NCI-H2081 (cell line): ENCODE results near the gene SFTPA2.
"Not testable (repeated sequence)": the region's sequence is repeated elsewhere in the genome, so short reads cannot be mapped to it uniquely, and the experiment has no call there.

Experiments used
- DNase-seq, 2 experiments: peaks; one replicate each; lab custom pipeline; 2025; lab: John Stamatoyannopoulos, UW

Gene SFTPA2

DNA sequence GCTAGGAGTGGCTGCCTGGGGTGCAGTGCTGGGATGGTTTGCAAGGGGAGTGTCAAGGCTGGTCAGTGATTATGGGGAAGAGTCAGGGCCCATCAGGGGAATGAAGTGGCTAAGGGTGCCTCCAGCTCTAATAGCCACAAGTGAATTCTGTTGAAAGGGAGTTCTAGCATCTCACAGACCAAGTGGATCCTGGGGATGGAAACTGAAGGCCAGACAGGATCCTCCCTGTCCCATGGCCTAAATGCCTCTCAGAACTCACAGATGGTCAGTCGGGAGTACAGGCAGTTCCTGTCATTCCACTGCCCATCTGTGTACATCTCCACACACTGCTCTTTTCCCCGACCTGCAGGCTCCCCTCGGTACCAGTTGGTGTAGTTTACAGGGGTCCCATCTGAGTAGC is 3.2 kb downstream of the SFTPA2 start:
- DNase-seq: not testable (repeated sequence)

DNA sequence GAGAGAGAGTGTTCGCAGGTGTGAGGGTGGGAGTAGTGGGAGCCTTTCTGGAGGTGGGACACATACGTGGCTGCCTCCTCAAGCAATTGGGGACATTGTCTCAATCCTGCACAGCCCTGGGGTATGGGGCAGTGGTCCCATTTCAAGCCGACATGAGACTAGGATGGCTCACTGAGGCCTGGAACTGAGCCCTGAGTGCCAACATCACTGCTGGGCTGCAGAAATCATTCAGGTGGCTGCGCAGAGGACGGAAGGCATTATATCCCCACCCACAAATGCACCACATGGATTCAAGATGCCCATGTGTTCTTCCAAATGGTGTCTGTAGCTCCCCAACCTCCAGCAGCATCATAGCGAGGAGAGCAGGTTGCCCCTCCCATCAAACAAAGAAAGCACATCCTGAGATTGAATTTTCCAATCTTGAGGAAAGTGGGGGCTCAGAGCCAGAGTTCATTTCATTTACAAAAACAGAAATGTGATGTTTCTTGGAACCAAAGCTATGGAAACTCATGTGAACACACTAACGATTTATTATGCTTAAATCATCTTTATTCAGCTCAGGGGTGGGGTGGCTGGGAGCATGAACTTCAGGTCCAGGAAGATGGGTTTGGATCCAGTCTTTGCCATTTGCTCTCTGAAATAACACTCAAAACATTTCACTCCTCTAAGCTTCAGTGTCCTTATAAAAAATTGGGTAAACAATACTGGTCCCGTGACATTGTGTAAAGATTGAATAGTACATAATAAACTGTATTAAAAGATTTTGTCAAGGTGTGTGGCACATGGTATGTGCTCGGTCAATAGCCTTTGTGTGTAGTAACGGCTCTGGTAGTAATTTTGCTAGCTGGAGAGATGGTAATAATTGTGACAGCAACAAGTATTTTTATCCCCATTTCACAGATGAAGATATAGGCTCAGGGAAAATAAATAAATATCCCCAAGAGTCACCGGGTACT is 4.6 kb downstream of the SFTPA2 start:
- no peak for DNase-seq

DNA sequence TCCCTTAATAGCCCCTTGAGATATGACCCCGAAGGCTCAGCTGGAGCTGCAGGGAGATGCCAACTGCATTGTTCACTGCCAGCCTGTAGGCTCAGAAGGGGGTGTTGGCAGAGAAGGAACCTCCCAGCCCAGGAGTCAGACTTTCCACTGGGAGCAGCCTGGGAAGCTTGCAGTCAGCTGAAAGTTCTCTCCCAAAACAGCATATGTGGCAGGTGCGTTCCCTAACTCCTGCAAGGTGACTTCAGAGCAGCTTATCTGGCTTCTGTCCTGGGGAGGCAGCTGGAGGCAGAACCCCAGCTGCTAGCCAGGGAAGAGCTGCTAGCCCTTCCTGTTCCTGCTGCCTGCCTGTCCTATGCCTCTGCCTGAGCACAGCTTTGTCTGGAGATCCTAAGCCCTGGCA is 8.1 kb downstream of the SFTPA2 start:
- no peak for DNase-seq

DNA sequence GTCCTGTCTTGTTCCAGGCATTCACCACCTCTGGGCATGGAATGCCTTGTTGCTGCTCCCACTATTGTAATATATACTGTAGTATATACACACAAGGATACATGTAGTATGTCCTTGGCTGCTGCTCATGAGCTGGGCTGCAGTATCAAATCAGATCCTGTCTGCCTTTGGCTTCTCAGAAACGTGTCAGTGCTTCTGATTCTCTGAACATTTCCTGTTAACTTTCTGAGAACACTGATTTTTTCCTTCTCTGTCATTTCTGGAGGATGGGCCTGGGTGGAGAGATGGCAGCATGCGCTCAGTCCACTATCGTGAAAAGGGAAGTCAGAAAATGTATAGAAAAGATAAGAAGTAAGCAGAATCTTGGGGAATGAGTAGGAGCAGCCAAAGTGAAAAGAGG is 12.2 kb downstream of the SFTPA2 start:
- DNase-seq: no peak

DNA sequence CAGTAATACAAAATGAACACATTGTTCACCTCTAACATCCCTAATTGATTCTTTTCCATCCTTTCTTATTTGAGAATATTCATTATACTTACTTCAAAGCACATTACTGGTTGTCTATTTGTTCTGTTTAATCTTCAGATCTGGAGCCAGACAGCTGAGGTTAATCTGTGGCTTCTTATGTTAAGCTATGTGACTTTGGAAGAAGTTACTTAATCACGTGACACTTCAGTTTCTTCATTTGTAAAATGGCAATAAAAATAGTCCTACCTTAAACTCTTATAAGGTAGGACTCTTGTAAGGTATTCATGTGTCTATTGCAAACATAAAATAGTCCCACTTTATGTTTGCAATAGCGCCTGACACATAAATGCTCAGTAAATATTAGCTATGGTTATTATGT is 13.1 kb downstream of the SFTPA2 start:
- not testable (repeated sequence) for DNase-seq

DNA sequence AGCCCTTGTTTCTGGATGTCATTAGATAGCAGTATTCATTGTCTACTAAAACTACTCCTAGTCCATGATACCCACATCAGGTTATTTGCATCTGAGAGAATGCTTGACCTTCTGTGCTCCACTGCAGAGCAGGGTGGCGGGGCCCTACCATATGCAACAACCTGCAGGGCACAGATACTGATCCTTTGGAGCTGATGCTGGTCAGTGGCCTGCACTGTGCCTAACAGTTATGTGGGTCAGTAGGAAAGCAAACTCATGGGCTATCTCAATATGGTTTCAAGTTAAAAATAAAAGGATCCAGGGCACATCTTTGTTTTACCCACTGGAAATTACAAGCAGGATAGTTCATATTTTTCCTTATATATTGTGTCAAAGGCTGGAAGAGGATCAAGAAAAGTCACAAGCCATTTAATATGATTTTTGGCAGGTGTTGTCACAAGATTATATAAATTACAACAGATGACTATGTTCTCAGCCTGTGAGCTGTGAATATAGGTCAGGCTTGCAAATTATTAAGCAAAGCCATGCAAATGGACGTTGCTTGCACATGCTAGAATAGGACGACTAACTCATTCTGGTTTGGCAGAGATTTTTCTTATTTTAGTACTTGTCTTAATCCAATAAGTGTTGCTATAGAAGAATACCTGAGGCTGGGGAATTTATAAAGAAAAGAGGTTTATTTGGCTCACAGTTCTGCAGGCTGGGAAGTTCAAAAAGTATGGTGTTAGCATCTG is 15.1 kb downstream of the SFTPA2 start:
- DNase-seq: not testable (repeated sequence)

DNA sequence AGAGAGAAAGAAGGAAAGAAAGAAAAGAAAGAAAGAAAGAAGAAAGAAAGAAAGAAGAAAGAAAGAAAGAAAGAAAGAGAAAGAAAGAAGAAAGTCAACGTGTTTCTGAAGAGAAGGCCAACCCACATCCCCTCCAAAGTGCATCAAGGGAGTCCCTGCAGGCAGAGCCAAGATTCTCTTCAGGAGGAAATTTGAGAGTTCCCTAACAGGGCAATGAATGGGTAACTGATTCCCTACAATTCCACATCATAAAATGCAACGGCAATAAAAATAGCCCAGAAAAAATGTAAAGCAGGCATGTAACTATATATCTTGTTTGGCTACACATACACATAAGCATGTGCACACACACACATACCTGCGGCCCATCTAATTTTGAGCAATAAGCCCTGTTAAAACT is 15.8 kb downstream of the SFTPA2 start:
- DNase-seq: not testable (repeated sequence)

DNA sequence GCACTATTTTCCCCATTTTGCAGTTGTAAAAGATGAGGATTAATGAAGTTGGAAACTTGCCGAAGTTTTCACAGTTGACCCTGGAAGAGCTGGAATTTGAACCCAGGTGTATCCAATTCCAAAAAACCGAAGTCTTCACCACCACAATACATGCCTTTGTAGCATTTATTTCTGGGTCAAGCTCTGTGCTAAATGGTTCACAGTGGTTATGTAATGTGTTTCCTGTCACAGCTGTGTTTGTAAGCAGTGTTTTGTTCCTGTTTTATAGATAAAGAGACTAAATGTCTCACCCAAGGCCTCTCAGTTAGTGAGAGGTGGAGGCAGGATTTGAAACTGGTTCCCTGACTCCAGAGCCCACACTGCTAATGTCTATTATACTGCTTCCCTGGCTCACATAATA is 17.6 kb downstream of the SFTPA2 start:
- DNase-seq: no peak

DNA sequence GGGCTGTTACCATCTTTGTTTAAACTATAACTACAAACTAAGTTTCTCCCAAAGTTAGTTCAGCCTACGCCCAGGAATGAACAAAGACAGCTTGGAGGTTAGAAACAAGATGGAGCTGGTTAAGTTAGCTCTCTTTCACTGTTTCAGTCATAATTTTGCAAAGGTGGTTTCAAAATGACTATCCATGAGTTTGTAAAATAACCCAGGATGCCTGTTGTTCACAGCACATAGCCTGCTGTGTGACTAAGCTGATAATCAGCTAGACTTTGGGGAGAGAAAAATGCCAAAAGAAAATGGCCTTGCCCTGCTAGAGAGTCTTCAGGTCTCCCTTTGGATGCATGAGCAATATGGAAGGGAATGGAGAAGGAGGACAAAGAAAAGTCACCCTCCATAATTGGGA is 19.3 kb downstream of the SFTPA2 start:
- DNase-seq: not testable (repeated sequence)

DNA sequence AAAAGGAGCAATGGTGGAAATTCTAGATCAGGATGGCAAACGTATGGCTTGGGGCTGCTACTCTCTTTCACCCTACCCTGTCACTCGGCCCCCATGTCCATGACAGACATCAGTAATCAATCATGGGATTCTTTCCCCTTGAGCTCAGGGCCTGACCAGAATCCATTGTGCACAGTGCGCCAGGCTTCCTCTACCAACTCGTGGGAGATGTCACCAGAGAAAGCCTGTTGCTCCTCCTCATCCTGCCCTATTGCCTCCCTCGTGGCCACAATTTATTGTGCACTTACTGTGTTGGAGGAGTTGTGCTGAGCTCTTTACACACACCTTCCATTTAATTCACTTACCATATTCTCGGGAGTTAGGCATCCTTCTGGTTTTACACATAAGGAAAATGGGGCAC is 21.9 kb downstream of the SFTPA2 start:
- not testable (repeated sequence) for DNase-seq

DNA sequence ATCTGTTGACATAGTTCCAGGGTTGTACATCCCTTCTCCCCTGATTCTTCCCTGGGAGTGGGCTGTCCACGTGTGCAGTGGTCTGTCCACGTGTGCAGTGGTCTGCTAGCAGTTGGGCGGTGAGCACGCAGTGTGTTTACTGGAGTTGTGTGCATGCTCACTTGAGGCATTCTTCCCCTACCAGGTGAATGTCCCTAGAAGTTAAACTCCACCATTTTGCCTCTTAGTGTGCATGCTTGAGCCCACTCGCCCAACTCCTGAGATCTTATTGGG is 26.4 kb downstream of the SFTPA2 start:
- DNase-seq: not testable (repeated sequence)

DNA sequence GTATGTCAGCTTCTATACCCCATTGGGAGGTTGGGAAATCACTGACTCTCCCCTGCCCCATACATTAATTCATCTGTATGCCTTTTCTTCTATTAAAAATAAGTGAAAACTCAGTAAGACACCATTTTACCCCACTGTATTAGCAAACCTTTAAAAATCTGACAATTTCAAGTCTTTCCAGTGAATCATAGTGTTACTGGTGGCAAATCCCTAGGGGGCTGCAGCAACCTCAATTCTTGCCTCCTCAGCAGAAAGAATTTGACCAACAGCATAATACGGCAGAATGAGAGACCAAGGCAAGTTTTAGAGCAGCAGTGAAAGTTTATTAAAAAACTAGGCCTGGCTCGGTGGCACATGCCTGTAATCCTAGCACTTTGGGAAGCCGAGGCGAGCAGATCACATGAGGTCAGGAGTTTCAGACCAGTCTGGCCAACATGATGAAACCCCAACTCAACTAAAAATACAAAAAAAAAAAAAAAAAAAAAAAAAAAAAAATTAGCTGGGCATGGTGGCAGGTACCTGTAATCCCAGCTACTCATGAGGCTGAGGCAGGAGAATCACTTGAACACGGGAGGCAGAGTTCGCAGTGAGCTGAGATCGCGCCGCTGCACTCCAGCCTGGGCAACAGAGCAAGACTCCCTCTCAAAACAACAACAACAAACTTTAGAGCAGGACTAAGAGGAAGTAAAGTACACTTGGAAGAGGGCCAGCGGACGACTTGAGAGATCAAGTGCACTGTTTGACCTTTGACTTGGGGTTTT is 26.9 kb downstream of the SFTPA2 start:
- not testable (repeated sequence) for DNase-seq

DNA sequence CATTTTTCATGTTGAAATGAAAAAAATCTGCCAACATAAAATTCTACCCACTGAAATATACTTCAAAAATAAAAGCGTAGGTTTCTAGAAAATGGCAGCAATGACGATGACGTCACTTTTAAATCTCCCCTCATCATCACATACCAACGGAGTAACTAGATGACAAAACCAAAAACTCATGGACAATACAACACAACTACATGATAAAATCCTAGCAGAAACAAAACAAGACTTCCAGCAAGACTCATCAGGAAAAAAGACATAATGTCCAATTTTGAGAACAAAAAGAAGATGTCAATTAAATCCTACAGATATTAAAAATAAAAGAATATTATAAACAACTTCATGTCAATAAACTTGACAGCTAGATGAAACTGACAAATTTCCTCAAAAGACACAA is 31.9 kb downstream of the SFTPA2 start:
- DNase-seq: not testable (repeated sequence)

DNA sequence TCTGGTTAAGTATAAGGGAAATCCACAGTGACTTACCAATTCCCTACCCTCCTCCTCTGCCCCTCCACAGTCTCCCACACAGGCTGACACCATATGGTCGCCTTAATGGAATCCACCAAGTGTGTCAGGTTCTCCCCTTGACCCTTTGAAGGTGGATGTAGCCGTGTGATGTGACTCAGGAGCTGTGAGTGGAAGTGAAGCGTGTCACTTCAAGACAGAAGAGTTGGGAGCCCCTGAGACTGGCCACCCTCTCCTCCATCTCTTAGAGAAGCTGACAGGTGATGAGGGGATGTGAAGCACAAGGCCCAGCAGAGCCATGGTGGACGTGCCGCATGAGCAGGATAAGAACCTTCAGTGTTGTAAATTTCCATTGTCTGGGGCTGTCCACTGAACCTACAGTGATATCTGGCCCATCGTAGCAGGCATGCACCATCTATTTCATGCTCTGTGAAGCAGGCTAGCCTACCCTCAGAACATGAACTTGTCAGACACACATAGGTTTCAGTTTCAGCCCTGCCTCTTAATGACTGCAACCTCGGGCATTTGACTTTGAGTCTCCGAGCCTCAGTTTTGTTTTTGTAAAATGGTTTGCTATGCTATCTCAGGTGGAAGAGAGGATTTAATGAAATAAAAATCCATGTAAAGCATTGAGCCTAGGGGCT is 35.0 kb downstream of the SFTPA2 start:
- DNase-seq: not testable (repeated sequence)

DNA sequence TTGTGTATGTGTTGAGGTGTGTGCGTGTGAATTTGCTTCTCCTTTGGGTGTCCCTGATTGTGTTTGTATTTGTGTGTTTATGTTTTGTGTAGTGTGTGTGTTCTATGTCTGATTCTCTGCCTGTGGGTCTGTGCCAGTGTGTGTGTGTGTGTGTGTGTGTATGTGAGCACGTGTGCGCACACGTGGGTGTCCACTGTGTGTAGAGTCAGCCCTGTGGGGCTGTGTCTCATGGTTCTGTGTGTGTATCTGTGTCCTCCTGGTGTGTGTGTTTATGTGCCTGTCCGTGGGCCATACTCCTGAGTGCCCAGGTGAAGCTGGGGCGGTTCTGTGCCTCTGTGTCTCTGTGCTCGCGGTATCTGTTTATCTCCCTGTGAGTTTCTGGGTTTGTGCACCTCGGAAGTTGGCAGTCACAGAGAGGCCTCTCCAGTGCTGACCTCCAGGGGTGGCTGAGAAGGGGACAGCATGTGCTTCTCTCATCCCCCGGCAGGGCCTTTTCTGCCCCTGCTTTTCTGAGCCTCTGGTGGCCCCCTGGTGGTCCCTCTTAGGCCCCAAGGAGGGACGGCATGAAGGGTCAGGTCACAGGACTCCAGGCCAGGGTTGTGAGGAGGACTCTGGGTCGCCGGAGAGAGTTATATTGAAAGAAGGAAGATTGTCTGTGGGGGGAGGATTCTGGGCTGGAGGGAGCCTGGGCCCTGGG is 36.9 kb downstream of the SFTPA2 start:
- DNase-seq: not testable (repeated sequence)

DNA sequence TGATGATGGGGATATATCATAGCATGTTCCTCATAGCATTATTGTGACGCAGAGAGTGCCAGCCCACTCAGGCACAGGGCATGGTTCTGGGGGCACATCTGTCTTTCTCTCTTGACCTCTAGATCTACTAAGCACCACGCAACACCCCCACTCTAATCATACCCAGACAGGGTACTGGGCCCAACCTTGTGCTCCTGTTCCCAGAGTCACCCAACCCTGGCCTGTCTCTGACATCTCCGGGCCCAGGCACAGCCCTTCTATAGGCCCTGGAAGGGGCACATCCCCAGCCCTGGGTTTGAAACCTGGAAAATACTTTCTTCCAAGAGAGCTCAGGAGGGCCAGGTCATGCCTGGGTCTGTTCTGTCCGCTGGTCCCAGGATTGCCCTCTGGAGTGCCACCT is 37.7 kb downstream of the SFTPA2 start:
- not testable (repeated sequence) for DNase-seq

DNA sequence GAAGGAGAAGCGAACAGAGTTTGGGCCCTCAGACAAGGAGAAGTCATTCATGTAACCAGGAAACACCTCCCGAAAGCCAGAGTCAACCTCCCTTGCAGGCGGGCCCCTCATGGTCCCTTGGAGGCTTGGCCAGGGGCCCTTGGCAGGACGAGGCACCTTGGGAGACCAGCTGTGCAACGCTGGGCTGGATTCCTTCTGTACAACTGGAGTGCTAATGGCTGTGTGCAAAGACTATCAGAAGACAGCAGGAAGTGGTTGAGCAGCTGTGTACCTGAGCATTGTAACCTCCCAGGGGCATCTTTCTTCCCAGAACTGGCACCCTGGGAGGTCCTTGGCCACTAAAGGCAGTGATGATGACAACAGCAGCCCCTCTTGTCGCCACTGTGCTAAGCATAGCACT is 38.5 kb downstream of the SFTPA2 start:
- DNase-seq: not testable (repeated sequence)

DNA sequence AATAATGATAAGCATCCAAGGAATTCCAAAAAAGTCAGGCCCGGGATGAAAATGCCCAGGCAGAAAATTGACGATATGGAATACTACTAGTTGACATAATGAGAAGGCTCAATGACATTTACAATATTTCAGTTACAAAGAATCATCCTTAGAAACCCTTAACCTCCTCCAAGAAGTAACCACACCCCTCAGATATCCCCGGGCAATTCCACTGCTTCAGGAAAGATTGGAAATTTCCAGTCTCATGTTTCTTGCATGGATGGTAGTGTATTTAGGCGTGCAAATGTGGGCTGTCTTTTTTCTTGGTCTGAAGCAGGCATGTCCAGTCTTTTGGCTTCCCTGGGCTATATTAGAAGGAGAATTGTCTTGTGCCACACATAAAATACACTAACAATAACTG is 42.6 kb downstream of the SFTPA2 start:
- DNase-seq: not testable (repeated sequence)

DNA sequence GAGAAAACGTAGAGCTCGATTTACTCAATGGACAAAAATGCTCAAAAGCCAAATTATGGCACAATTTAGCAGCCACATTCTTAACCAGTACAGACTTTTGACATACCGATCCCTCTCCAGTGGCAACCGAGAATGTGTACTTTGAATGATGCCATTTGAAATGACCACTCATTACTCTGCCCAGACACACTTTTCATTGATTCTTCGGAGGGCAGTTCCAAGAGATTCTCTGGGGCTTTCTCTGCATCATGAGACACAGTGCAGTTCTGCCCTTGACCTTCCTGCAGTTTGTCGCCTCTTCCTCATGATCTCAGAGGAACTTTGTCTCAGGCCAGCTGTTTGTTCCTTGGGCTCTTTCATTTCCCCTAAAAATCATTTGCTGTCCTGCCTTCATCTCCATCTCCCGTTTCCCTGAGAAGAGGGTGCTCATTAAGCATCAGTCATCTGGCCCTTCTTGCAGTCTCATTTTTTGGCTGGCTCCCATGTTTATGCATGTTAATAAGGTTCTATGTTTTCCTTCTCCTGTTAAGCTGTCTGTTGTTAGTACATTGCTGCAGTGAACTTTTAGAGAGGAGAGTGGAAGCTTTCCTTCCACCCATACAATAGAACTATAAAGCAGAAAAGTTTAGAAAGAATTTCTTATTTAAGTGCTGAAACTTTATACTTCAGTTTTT is 43.5 kb downstream of the SFTPA2 start:
- DNase-seq: not testable (repeated sequence)

DNA sequence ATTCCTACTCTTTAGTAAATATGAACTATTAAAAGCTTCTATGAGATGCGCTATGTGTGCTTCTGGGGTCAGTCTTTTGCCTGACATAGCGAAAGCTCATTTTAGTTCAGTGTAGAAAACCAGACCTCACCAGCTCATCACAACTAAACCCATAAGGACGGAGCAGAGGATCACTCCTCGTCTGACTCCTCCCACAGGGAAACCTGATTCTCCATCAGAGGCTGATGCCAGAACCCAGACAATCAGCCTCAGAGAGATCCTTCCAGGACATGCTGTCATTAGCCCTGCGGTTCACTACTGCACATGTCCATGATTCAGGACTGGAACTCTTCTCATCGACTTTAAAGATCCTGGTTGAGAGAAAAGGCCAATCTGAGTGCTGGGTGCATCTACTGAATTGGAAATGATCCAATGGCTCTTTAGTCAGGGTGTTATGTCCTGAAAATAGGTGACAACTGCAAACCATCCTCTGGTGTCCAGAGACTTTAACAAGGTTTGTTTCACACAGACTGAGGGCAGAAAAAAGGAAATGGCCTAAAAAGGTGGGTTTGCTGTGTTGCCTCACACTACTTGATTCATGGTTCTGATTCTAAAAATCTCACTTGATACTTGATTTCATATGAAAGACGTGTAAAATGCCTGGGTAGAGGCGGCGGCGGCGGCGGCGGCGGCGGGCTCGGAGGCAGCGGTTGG is 48.2 kb downstream of the SFTPA2 start, which contains the start of gene EIF5AL1:
Gene EIF5AL1 (plus strand): TSS at position 643 of the 693 bp plus-strand sequence. CDS start 117 bp downstream, outside the sequence.
- not testable (repeated sequence) for DNase-seq
